Glomerular visceral epithelial cell (primary cell): ENCODE measurements around the gene DAPK2.
A peak's percentile ranks its signal among the peaks of the same experiment; 100 is the strongest.

Source experiments
- DNase-seq: peaks from one replicate; pipeline ENCODE4 v3.0.0-alpha.2; 2016; ENCODE audit errors: extremely low spot score

DAPK2 gene

DNA sequence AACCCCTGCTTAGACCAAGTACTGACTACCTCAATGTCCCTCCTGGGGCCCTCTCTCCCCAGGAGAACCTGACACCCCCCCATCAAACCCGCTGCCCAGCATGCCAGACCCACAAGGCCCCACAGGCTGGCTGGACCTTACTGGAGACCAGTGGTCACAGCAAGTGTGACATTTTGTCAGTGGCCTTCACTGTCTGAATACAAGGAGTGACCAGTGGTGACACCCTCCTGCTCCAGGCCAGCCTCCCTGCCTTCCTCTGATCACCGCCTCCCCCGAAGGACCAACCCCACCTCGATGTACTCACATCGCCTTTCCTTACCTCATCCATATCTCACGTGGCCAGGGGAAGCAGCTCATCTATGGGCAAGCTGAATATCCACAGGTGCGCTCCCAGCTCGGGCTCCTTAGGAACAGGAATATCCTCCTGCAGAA lies 150.5 kb downstream of the DAPK2 start:
- DNase-seq, result no peak

DNA sequence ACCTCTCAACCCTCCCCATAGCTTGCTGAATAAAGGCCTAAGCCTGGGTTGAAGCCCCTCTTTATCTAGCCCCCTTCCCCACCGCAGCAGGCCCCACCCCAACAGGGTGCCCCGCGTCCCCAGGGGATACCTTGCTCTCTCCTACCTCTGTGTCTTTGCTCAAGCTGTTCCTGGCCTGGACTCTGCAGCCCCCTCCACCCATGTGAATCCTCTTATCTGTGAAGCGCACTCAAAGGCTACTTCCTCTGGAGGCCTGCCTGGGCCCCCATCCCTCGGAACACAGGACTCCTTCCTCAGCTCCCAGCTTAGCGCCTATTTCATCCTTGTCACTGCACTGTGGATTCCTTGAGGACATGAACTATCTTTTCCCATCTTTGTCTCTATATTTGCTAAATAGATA lies 151.1 kb downstream of the DAPK2 start:
- DNase-seq, result no peak

DNA sequence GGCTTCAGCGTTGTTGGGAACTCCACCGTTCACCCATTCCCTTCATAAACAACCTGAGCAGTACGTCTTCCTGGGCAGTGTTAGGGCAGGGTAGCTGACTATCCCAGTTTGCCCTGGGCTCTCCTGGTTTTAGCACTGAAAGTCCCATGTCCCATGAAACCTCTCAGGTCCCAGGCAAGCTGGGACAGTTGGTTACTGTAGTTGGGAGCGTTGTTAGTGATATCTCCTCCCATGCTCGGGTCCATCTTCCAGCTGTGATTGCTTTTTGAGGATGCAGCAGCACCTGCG lies 151.7 kb downstream of the DAPK2 start:
- no peak for DNase-seq

DNA sequence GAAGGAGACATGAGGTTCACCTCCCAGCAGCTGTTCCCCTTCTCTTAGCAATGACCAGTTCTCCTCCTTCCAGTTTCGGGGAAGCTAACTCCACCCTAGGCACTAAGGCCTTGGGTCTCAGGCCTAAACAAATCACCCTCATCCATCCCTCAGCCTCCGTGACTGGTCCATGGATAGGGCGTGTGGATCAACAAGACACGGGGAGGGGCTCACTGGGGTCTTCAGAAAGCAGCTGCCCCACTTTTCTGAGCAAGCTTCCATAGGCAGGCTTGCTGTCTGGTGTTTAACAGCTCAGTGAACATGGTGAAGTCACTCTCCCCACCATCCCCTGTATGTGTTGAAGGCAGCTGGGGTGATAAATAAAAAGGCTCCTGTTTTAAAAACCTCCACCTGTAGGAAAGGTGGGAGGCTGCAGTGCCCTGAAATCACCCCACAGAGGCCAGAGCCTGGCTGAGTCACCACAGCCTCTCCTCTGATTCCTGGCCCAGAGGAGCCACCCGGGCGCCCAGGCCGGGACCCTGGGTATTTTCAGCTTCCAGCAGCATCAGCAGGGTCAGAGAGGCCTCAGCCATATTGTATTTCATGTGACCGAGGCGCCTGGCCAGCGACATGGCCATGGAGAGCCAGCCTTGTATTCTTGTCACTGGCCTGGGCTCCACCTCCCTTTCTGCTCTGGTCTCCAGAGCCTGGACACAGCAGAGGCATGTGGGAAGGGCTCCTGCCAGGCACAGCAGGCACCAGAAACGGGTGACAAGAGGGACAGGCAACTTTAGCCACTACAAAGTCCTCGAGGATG lies 152.2 kb downstream of the DAPK2 start:
- DNase-seq, result peak; percentile 19

DNA sequence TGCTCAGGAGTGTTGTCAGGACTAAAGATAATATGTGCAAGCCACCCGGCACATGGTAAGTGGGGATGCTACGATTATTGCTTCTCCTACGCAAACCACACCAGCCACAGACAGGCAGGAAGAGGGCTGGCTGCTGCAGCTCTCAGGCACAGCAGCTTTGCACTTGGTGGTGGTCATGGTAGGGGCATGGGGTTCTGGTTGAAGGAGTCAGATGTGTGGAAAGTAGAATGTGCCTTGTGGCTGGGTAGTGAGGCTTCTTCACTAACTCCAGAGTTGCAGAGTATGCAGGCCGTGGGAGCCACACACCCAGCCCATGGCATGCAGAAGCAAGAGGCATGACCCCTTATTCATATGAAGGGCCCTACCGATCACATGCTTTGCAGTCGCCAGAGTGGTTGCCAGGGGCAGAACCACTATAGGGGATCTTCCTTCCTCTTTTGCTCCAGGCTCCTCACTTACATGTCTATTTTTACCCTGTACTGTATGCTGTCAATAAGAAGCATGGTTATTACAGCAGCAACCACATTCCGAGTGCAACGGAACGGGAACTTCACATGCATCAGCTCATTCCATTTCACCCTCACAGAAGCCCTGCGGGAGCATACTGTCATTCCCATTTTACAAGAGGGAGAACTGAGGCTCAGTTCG lies 153.4 kb downstream of the DAPK2 start:
- DNase-seq, result no peak

DNA sequence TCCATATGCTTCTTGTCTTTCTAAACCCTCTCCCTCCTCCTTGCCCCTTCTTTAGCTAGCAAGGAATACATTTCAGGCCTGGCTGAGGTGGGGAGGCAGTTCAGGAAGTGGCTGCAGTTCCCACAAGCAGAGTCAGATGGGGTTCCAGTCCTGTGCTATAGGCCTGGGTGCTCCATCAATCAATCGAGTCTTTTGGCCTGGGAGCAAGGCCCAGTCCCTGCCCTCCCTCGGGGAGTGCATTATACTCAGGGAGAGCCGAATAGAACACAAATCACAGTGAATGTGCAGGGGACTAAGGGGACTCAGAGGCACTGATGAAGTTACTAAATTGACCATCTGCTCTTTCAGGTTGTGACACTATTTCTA lies 154.5 kb downstream of the DAPK2 start:
- DNase-seq, result no peak

DNA sequence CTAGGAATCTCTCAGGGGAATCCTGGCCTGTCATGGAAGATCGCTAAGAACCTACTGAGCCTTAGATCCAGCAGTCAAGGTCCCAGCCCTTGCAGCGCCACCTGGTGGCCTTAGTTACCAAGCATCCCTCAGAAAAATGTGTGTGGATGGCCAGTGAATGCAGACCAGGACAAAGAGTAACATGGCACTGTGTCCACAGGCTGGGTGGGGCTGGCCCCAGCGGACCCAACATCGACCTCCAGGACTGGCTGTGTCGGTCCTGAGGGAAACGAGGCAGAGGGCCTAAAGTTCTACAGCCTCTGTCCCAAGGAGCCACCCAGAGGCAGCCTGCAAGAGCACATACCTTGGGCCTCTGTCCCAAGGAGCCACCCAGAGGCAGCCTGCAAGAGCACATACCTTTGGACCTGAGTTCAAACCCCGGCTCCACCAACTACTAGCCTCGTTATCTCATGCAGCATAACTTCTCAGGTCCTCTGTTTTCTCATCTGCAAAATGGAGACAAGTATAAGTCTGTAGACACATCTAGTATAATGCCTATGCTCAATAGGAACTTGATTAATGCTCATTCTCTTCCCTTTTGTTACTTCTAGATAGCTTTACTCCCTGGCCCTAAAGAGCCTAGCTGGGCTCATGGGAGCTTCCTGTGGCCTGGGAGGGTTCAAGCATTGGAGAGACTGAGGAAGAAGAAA lies 155.1 kb downstream of the DAPK2 start:
- peak; percentile 80 for DNase-seq

- no peak for DNase-seq
Measured at GRCh38 chr15:63890617-63891016, 155.7 kb downstream of the DAPK2 start.

DNA sequence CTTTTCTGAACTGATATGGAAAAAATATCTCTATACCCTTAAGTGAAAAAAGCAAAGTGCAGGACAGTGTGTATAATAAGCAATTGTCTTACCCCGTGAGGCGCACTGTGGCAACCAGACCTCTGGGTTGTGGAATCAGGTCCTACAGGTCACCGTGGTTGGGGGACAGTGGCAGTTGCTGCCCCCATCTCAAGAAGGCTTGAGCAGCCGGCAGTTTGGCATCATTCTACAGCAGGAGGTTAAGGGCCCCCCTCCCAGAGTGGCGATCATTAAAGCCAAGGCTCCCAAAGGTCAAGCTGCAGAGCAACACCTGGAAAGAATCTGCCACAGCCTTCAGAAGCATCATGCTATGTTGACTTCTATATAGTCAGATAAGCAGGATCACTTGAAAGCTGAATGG lies 156.5 kb downstream of the DAPK2 start:
- DNase-seq, result no peak

DNA sequence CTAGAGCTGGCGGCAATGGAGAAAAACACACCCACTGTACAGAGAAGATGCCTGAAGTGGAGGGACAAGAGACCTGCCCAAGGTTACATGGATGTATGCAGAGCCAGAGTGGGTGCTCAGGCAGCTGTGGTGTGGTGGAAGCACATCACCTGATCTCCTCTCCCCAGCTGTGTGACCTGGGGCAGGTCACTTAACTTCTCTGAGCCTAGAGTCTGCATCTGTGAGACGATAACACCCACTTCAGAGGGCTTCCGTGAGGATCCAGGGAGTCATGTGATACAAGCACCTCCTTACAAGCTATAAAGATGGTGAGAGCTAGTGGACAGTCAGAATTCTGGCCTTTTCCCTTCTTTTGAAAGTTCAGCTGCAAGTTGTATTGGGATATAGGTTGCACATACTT lies 157.5 kb downstream of the DAPK2 start:
- DNase-seq, result no peak

GRCh38 chr15:63888146-63888545 lies 158.1 kb downstream of the DAPK2 start:
- DNase-seq, result no peak

DNA sequence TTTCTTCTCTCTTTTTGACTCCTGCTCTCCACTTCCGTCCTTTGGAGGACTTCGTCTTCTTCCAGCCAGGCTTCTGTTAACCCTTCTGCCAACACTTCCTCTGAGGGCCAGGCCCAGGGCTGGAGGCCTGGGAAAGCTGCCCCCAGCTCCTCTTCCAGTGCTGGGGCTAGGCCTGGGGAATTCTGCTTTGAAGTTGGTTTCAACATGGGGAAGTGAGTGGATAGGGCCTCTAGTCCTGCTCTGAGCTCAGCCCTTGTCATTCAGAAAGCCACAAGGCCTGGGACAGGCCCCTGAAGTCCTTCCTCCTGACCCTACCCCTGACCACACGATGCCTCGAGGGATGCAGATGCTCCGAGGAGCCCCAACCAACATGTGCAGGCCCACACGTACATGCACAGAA lies 158.7 kb downstream of the DAPK2 start:
- no peak for DNase-seq

GRCh38 chr15:63884953-63885352 lies 161.3 kb downstream of the DAPK2 start:
- no peak for DNase-seq

DNA sequence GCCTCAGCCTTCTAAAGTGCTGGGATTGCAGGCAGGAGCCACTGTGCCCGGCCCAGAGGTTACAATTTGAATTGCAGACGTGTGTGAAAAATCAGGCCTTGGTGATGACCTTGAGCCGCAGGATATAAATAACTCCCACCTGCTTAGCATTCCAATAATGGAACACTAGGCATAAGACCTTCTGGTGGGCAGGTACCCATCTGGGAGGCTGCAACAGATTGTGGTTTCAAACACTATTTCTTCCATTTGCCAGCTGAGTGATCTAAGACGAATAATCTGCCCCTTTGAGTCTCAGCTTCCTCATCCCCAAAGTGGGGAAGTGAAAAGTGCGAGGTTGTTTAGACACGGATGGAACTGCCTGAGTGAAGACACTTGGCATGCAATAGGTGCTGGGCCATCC lies 164.9 kb downstream of the DAPK2 start:
- DNase-seq, result no peak

GRCh38 chr15:63880744-63881143 lies 165.5 kb downstream of the DAPK2 start:
- DNase-seq, result peak; percentile 27

DNA sequence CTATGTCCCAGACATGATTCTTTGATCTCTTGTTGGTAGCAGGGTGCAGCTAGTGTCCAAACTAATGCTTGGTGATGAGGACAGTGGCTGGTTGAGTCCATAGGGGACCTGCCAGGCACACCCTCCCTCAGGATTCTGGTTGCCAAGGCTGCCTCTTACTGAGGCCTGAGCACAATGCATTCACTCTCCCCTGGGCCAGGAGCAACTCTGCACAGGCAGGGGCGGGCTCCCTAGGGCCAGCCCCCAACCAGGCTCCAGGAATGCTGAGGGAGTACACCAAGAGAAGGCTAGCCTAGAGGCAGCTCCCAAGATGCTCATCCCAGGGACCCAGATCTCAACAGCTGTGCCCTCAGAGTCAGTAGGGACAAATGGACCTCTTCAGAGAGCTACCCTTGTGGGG lies 166.3 kb downstream of the DAPK2 start:
- DNase-seq, result no peak

- no peak for DNase-seq
Measured at GRCh38 chr15:63879211-63879610, 167.1 kb downstream of the DAPK2 start.

DNA sequence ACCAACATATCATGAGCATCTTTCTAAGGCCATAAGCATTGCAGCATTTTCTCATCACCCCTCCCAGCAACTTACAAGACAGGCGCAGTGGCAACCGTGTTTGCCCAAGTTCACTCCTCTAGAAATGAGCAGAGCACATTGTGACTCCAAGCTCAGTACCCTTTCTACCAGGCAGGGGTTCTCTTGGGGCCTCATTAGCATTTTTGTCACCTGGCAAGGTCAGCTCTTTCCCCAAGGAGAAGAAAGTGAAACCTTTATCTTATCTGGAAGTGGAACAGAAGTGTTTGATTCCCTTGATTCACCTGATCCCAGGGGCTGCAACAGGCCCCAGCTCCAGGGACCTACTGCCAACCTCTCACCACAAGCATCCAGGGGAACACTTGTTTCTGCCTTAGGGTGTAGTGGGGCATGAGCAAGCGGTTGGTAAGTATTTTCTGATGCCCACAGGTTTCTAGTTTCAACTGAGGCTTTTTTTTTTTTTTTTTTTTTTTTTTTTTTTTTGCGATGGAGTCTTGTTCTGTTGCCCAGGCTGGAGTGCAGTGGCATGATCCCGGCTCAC lies 168.5 kb downstream of the DAPK2 start:
- no peak for DNase-seq

GRCh38 chr15:63876085-63876662 lies 170.1 kb downstream of the DAPK2 start:
- DNase-seq, result no peak

DNA sequence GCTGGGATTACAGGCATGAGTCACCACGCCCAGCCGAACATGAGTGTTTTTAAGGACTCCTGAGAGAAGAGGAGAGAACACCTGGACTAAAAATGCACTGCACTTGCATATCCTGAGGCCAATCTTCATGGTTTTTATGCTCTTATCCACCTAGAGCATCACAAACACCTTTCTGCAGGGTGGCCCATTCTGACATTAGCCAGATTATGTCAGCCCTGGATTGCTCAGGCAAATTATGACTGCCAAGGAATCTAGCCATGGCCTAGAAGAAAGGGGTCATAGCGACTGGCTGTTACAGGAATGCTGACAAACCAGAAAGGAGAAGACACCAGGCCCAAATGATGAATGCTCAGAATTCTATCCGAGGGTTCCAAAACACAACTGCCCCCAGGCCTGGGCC lies 171.7 kb downstream of the DAPK2 start:
- DNase-seq, result no peak

- DNase-seq, result no peak
Measured at GRCh38 chr15:63872759-63873510, 173.3 kb downstream of the DAPK2 start.
